GM12892 (cell line): ENCODE results near the gene VPS18.

Experiments
- POLR2A ChIP-seq: IDR thresholded peaks from 2 replicates; pipeline ENCODE4 v1.6.1; 2011; ENCODE audit warnings: low read depth, low read length, control low read depth
- POLR2AphosphoS5 ChIP-seq: IDR thresholded peaks from 2 replicates; pipeline ENCODE4 v1.6.1; 2011; ENCODE audit warnings: low read depth, low read length, control low read depth

DNA sequence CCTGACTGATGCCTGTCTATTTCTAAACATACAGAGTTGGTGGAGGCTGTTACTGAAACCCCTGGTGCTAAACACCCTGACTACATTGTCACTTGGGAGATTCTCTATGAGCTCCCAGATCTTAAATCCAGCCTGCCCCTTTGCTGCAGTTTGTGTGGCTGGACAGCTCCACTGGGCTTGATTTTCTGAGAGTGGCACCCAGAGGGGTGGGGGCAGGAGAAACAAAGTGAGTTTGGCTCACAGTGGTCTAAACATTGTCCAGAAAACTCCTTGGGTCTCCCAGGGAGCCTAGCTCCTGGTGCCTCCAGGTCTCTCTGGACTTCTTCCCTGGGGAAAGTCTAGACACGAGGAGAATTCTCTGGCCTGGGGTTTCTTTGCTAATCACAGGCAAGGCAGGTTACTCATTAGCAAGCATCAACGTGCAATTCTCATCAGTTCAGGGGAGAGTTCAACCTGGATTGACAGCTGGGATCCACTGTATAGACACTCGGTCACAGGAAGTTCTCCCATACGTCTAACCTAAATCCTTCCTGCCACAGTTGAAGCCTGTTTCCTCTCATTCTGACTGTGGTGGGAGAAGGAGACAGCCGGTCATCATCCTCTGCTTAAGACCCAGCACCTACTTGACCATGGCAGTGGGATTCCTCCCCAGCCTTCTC, 27.8 kb downstream of the VPS18 start:
- TF ChIP-seq POLR2AphosphoS5 (no peak), POLR2A (no peak)
